GM23248 (cell line): ENCODE measurements around the gene MAP2.

Experiments used
- EZH2 ChIP-seq: fragments of 200-600 bp; sonication (generic); IDR thresholded peaks from 2 replicates; pipeline ENCODE4 v1.6.1; 2018; ENCODE audit warnings: antibody characterized with exemption, mild to moderate bottlenecking; ENCODE audit not compliant: insufficient read depth, poor library complexity, severe bottlenecking
- EZH2phosphoT487 ChIP-seq: fragments of 200-600 bp; sonication (generic); IDR thresholded peaks from 2 replicates; pipeline ENCODE4 v1.6.1; 2018; ENCODE audit warnings: antibody characterized with exemption, moderate library complexity, mild to moderate bottlenecking, low read depth; ENCODE audit not compliant: insufficient read depth

DNA sequence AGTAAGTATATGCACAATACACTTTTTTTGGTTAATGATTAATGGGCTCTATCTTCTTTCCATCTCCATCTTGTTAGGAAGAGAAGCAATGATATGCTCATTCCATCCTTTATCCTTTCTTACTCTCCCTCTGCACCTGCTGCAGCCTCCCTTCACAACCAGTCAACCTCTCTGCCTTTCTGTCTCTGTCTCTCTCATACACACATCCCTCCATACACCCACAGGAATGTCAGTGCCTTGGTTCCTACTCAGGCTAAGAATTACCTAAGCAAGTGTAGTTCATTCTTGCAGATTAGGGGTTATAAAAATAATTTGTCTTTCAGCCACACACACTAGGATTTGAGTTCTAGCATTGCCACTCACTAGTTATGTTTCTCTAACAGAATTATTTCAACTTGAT, 45.6 kb downstream of the MAP2 start:
- TF ChIP-seq EZH2, result no peak
- TF ChIP-seq EZH2phosphoT487, result no peak
